HEK293 (cell line): ENCODE data around the gene AUP1.

ENCODE experiments used
- CTCF ChIA-PET: fragments of 350-600 bp; formaldehyde crosslinking; extraction: SDS; loops from one replicate; lab custom pipeline; 2021; ENCODE audit warnings: antibody characterized with exemption; lab: Yijun Ruan, JAX
- POLR2A ChIA-PET: fragments of 300-600 bp; formaldehyde crosslinking; extraction: SDS; loops from one replicate; lab custom pipeline; 2020; ENCODE audit warnings: antibody characterized with exemption, inconsistent platforms; lab: Yijun Ruan, JAX
- H3K27ac ChIP-seq: fragments of 200-500 bp; sonication (Bioruptor generic); 2 replicates; pipeline ENCODE4 v1.5.1; 2014; ENCODE audit warnings: low read depth, low read length, control low read depth, inconsistent platforms; ENCODE audit errors: extremely low read depth
- H3K36me3 ChIP-seq, 2 experiments: fragments of 200-500 bp in 1 of 2; sonication (Bioruptor generic) in 1 of 2; 1 replicate in 1 of 2; 2 replicates in 1 of 2; pipeline ENCODE4 v1.5.1; 2014 to 2017; ENCODE audit warnings: inconsistent platforms in 2 of 2, low read length in 2 of 2; ENCODE audit not compliant: control insufficient read depth in 2 of 2, insufficient read depth in 1 of 2
- H3K4me1 ChIP-seq: fragments of 200-500 bp; sonication (Bioruptor generic); 2 replicates; pipeline ENCODE4 v1.5.1; 2014; ENCODE audit warnings: mild to moderate bottlenecking, low read length, inconsistent platforms; ENCODE audit not compliant: control insufficient read depth, insufficient read depth
- H3K4me3 ChIP-seq: 2 replicates; pipeline ENCODE4 v1.5.1; 2011; ENCODE audit warnings: low read depth, mild to moderate bottlenecking, control low read depth, low read length, moderate library complexity
- H3K9me3 ChIP-seq: fragments of 200-500 bp; sonication (Bioruptor generic); 2 replicates; pipeline ENCODE4 v1.5.1; 2014; ENCODE audit warnings: low read depth, low read length, inconsistent platforms; ENCODE audit not compliant: control insufficient read depth, insufficient read depth
- EGR2 ChIP-seq: fragments of 450-650 bp; formaldehyde crosslinking; IDR thresholded peaks from 2 replicates; pipeline ENCODE4 v1.5.1; 2016; ENCODE audit warnings: low read depth, missing biosample characterization, missing genetic modification characterization
- KLF16 ChIP-seq: fragments of 450-650 bp; formaldehyde crosslinking; IDR thresholded peaks from 2 replicates; pipeline ENCODE4 v1.5.1; 2017; ENCODE audit warnings: missing biosample characterization, missing genetic modification characterization
- MYNN ChIP-seq: fragments of 450-650 bp; formaldehyde crosslinking; IDR thresholded peaks from 2 replicates; pipeline ENCODE4 v1.5.1; 2016; ENCODE audit warnings: missing biosample characterization, missing genetic modification characterization, borderline replicate concordance
- SCRT1 ChIP-seq: fragments of 450-650 bp; formaldehyde crosslinking; IDR thresholded peaks from 2 replicates; pipeline ENCODE4 v1.5.1; 2016; ENCODE audit warnings: missing biosample characterization, missing genetic modification characterization, borderline replicate concordance
- ZNF19 ChIP-seq: fragments of 450-650 bp; formaldehyde crosslinking; IDR thresholded peaks from 2 replicates; pipeline ENCODE4; 2016; ENCODE audit warnings: missing biosample characterization, missing genetic modification characterization, low read depth
- ZNF2 ChIP-seq: fragments of 450-650 bp; formaldehyde crosslinking; IDR thresholded peaks from 2 replicates; pipeline ENCODE4 v1.5.1; 2016; ENCODE audit warnings: missing biosample characterization, missing genetic modification characterization
- ZNF214 ChIP-seq: fragments of 450-650 bp; formaldehyde crosslinking; IDR thresholded peaks from 2 replicates; pipeline ENCODE4 v1.5.1; 2017; ENCODE audit warnings: missing biosample characterization, mild to moderate bottlenecking, missing genetic modification characterization, borderline replicate concordance
- ZNF23 ChIP-seq: fragments of 450-650 bp; formaldehyde crosslinking; IDR thresholded peaks from 2 replicates; pipeline ENCODE4 v1.5.1; 2016; ENCODE audit warnings: missing biosample characterization, missing genetic modification characterization, borderline replicate concordance
- ZNF510 ChIP-seq: fragments of 450-650 bp; formaldehyde crosslinking; IDR thresholded peaks from 2 replicates; pipeline ENCODE4 v1.5.1; 2018; ENCODE audit warnings: mild to moderate bottlenecking, missing genetic modification characterization, missing biosample characterization; ENCODE audit not compliant: insufficient replicate concordance
- ZNF529 ChIP-seq: fragments of 450-650 bp; formaldehyde crosslinking; IDR thresholded peaks from 2 replicates; pipeline ENCODE4 v1.5.1; 2017; ENCODE audit warnings: missing genetic modification characterization, missing biosample characterization; ENCODE audit not compliant: insufficient replicate concordance
- ZNF600 ChIP-seq: fragments of 450-650 bp; formaldehyde crosslinking; IDR thresholded peaks from 2 replicates; pipeline ENCODE4 v1.5.1; 2016; ENCODE audit warnings: missing biosample characterization, missing genetic modification characterization
- ZNF660 ChIP-seq: fragments of 450-650 bp; IDR thresholded peaks from 2 replicates; pipeline ENCODE4 v1.5.1; 2018; ENCODE audit warnings: missing biosample characterization, mild to moderate bottlenecking, missing genetic modification characterization
- ZNF792 ChIP-seq: fragments of 450-650 bp; formaldehyde crosslinking; IDR thresholded peaks from 2 replicates; pipeline ENCODE4 v1.5.1; 2016; ENCODE audit warnings: missing biosample characterization, missing genetic modification characterization
- ZNF830 ChIP-seq: fragments of 450-650 bp; IDR thresholded peaks from 2 replicates; pipeline ENCODE4 v1.5.0; 2018; ENCODE audit warnings: missing biosample characterization, missing genetic modification characterization, low read depth, mild to moderate bottlenecking, moderate library complexity
- ZSCAN16 ChIP-seq: fragments of 450-650 bp; formaldehyde crosslinking; IDR thresholded peaks from 2 replicates; pipeline ENCODE4 v1.5.1; 2016; ENCODE audit warnings: missing biosample characterization, missing genetic modification characterization
- ZXDB ChIP-seq: fragments of 450-650 bp; formaldehyde crosslinking; IDR thresholded peaks from 2 replicates; pipeline ENCODE4 v1.5.1; 2016; ENCODE audit warnings: missing biosample characterization, missing genetic modification characterization
- TF ChIP-seq, protein P1 (sequence below): fragments of 450-650 bp; formaldehyde crosslinking; IDR thresholded peaks from 2 replicates; pipeline ENCODE4 v1.5.1; 2016; ENCODE audit warnings: missing biosample characterization, missing genetic modification characterization
- TF ChIP-seq, protein P2 (sequence below): fragments of 450-650 bp; formaldehyde crosslinking; IDR thresholded peaks from 2 replicates; pipeline ENCODE4 v1.5.1; 2017; ENCODE audit warnings: missing biosample characterization, missing genetic modification characterization
- TF ChIP-seq, protein P3 (sequence below): fragments of 450-650 bp; formaldehyde crosslinking; IDR thresholded peaks from 2 replicates; pipeline ENCODE4 v1.5.1; 2016; ENCODE audit warnings: missing biosample characterization, missing genetic modification characterization
- TF ChIP-seq, protein P4 (sequence below): fragments of 450-650 bp; formaldehyde crosslinking; IDR thresholded peaks from 2 replicates; pipeline ENCODE4 v1.5.1; 2016; ENCODE audit warnings: missing biosample characterization, missing genetic modification characterization
- TF ChIP-seq, protein P5 (sequence below): sonication (generic); formaldehyde crosslinking; IDR thresholded peaks from 2 replicates; pipeline ENCODE4 v1.8.1; 2022; ENCODE audit warnings: mild to moderate bottlenecking, moderate library complexity, missing genetic modification reagents
- TF ChIP-seq, protein P6 (sequence below): fragments of 450-650 bp; formaldehyde crosslinking; IDR thresholded peaks from 2 replicates; pipeline ENCODE4 v1.5.1; 2016; ENCODE audit warnings: missing biosample characterization, missing genetic modification characterization, borderline replicate concordance

The AUP1 gene

DNA sequence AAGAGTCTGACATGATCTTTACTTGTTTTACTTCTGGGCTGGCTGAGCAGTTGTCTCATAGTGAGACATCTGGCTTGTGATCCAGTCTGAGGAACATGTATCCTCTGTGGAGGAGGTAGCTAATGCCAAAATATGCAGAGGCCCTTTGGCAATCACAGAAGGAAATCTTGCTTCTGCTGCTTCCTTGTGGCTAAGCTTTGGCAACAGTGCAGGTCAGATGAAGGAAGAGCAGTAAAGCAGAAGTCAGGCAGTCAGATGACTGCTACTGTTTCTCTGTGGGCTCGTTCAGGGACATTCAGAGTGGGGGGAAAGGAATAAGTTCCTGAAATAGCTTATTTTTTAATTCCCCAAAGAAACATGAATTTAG lies 47.3 kb upstream of the AUP1 start:
- Histone ChIP-seq H3K27ac (no peak overlapping the region), H3K4me3 (no peak overlapping the region), H3K9me3 (no peaks in the 10 kb centered on the region), H3K36me3 (no peaks in the 10 kb centered on the region), H3K4me1 (no peaks in the 10 kb centered on the region)
- ChIA-PET CTCF (interaction anchor here (1.0 to 4.8 kb wide), 2 partner anchors 10 to 96 kb away, joined by 4 to 51 read pairs; no protein-coding TSS in a partner anchor), POLR2A (interaction anchor here (1.8 kb wide), 1 partner anchor 10 kb away, joined by 4 read pairs; no protein-coding TSS in a partner anchor)
- TF ChIP-seq, protein P1, sequence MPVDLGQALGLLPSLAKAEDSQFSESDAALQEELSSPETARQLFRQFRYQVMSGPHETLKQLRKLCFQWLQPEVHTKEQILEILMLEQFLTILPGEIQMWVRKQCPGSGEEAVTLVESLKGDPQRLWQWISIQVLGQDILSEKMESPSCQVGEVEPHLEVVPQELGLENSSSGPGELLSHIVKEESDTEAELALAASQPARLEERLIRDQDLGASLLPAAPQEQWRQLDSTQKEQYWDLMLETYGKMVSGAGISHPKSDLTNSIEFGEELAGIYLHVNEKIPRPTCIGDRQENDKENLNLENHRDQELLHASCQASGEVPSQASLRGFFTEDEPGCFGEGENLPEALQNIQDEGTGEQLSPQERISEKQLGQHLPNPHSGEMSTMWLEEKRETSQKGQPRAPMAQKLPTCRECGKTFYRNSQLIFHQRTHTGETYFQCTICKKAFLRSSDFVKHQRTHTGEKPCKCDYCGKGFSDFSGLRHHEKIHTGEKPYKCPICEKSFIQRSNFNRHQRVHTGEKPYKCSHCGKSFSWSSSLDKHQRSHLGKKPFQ (tag by site-specific recombination) = no peak
- TF ChIP-seq ZNF2 (tag by site-specific recombination) = no peak
- no peak for TF ChIP-seq ZNF600 (tag by site-specific recombination)
- TF ChIP-seq ZNF830 (tag by site-specific recombination) = no peak
- no peak for TF ChIP-seq ZXDB (tag by site-specific recombination)
- TF ChIP-seq, protein P2, sequence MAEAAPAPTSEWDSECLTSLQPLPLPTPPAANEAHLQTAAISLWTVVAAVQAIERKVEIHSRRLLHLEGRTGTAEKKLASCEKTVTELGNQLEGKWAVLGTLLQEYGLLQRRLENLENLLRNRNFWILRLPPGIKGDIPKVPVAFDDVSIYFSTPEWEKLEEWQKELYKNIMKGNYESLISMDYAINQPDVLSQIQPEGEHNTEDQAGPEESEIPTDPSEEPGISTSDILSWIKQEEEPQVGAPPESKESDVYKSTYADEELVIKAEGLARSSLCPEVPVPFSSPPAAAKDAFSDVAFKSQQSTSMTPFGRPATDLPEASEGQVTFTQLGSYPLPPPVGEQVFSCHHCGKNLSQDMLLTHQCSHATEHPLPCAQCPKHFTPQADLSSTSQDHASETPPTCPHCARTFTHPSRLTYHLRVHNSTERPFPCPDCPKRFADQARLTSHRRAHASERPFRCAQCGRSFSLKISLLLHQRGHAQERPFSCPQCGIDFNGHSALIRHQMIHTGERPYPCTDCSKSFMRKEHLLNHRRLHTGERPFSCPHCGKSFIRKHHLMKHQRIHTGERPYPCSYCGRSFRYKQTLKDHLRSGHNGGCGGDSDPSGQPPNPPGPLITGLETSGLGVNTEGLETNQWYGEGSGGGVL (tag by site-specific recombination) = no peak
- TF ChIP-seq KLF16 (tag by site-specific recombination) = no peak
- TF ChIP-seq ZNF792 = no peak
- TF ChIP-seq ZSCAN16 = no peak
- TF ChIP-seq MYNN (tag by site-specific recombination) = no peak
- no peak for TF ChIP-seq ZNF529 (tag by site-specific recombination)
- TF ChIP-seq ZNF510 = no peak
- no peak for TF ChIP-seq ZNF23
- TF ChIP-seq, protein P3, sequence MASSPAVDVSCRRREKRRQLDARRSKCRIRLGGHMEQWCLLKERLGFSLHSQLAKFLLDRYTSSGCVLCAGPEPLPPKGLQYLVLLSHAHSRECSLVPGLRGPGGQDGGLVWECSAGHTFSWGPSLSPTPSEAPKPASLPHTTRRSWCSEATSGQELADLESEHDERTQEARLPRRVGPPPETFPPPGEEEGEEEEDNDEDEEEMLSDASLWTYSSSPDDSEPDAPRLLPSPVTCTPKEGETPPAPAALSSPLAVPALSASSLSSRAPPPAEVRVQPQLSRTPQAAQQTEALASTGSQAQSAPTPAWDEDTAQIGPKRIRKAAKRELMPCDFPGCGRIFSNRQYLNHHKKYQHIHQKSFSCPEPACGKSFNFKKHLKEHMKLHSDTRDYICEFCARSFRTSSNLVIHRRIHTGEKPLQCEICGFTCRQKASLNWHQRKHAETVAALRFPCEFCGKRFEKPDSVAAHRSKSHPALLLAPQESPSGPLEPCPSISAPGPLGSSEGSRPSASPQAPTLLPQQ (tag by site-specific recombination) = no peak

DNA sequence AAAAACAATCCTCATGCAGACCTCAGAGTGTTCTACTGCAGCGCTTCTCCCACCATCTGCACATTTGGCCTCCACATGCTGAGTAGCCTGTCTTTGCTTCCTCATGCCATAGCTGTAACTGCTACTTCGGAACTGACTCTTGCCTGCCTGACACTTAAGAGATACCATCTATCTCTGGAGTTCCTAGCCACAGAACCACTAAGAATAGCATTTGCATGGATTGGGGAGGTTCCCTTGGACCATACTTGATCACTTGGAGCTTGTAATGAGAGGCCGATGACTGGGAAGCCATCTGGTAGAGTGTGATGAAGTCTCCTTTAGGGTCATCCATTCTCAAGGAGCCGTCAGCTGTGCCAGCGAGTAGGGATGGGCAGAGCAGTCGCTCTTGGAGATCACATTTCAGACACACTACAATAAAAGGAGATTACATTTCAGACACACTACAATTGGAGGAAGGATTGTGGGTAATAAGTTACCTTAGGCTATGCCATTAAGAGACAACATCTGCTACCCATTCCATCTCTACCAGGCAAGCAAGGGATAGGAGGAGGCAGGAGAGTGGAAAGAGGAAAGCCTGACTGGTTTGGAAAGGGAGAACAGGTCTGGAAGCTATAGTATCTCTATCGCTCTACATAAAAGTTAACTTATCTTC lies 46.8 kb upstream of the AUP1 start:
- POLR2A ChIA-PET = no interaction called here
- CTCF ChIA-PET = interaction anchor here (0.6 to 4.8 kb wide), 3 partner anchors 11 to 655 kb away, joined by 3 to 51 read pairs (median 4); partner anchors contain the start of genes CCDC142 and TTC31
- H3K9me3 ChIP-seq = no peaks in the 10 kb centered on the region
- no peaks in the 10 kb centered on the region for H3K36me3 ChIP-seq
- no peaks in the 10 kb centered on the region for H3K4me1 ChIP-seq
- no peak overlapping the region for H3K27ac ChIP-seq
- H3K4me3 ChIP-seq = no peak overlapping the region
- TF ChIP-seq ZNF214 (tag by site-specific recombination) (no peak), ZNF2 (tag by site-specific recombination) (no peak), SCRT1 (tag by site-specific recombination) (no peak), EGR2 (no peak), ZNF792 (no peak), ZNF19 (tag by site-specific recombination) (no peak), ZNF660 (tag by site-specific recombination) (no peak)
- TF ChIP-seq, protein P4, sequence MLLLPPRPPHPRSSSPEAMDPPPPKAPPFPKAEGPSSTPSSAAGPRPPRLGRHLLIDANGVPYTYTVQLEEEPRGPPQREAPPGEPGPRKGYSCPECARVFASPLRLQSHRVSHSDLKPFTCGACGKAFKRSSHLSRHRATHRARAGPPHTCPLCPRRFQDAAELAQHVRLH (tag by site-specific recombination) = no peak
- TF ChIP-seq, protein P5, sequence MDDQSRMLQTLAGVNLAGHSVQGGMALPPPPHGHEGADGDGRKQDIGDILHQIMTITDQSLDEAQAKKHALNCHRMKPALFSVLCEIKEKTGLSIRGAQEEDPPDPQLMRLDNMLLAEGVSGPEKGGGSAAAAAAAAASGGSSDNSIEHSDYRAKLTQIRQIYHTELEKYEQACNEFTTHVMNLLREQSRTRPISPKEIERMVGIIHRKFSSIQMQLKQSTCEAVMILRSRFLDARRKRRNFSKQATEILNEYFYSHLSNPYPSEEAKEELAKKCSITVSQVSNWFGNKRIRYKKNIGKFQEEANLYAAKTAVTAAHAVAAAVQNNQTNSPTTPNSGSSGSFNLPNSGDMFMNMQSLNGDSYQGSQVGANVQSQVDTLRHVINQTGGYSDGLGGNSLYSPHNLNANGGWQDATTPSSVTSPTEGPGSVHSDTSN = no peak
- TF ChIP-seq, protein P6, sequence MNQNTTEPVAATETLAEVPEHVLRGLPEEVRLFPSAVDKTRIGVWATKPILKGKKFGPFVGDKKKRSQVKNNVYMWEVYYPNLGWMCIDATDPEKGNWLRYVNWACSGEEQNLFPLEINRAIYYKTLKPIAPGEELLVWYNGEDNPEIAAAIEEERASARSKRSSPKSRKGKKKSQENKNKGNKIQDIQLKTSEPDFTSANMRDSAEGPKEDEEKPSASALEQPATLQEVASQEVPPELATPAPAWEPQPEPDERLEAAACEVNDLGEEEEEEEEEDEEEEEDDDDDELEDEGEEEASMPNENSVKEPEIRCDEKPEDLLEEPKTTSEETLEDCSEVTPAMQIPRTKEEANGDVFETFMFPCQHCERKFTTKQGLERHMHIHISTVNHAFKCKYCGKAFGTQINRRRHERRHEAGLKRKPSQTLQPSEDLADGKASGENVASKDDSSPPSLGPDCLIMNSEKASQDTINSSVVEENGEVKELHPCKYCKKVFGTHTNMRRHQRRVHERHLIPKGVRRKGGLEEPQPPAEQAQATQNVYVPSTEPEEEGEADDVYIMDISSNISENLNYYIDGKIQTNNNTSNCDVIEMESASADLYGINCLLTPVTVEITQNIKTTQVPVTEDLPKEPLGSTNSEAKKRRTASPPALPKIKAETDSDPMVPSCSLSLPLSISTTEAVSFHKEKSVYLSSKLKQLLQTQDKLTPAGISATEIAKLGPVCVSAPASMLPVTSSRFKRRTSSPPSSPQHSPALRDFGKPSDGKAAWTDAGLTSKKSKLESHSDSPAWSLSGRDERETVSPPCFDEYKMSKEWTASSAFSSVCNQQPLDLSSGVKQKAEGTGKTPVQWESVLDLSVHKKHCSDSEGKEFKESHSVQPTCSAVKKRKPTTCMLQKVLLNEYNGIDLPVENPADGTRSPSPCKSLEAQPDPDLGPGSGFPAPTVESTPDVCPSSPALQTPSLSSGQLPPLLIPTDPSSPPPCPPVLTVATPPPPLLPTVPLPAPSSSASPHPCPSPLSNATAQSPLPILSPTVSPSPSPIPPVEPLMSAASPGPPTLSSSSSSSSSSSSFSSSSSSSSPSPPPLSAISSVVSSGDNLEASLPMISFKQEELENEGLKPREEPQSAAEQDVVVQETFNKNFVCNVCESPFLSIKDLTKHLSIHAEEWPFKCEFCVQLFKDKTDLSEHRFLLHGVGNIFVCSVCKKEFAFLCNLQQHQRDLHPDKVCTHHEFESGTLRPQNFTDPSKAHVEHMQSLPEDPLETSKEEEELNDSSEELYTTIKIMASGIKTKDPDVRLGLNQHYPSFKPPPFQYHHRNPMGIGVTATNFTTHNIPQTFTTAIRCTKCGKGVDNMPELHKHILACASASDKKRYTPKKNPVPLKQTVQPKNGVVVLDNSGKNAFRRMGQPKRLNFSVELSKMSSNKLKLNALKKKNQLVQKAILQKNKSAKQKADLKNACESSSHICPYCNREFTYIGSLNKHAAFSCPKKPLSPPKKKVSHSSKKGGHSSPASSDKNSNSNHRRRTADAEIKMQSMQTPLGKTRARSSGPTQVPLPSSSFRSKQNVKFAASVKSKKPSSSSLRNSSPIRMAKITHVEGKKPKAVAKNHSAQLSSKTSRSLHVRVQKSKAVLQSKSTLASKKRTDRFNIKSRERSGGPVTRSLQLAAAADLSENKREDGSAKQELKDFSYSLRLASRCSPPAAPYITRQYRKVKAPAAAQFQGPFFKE (tag by site-specific recombination) = no peak
